PC-3 (cell line): ENCODE results near the gene P3R3URF.

Experiments used
- CTCF ChIP-seq: fragments of 300-600 bp; sonication (generic); conservative IDR thresholded peaks from 2 replicates; pipeline ENCODE4 v1.5.1; 2017; ENCODE audit warnings: antibody characterized with exemption, low read depth, mild to moderate bottlenecking, low read length
- EZH2 ChIP-seq: fragments of 300-600 bp; sonication (generic); IDR thresholded peaks from one replicate; pipeline ENCODE4 v1.6.1; 2017; ENCODE audit warnings: antibody characterized with exemption, mild to moderate bottlenecking, low read length; ENCODE audit not compliant: unreplicated experiment

GRCh38 chr1:46180082-46180616 is 3.9 kb upstream of the P3R3URF start:
- peak; percentile 59 for TF ChIP-seq CTCF
- no peak for TF ChIP-seq EZH2
